Lung (tissue), 12 donors: ENCODE data around the gene SLC38A5. TPM values are rescaled to one million over a fixed set of nuclear protein-coding genes. Genes with fewer than 3 reads are reported as not detected.

ENCODE experiments used
- ATAC-seq: fragments of 200-7000 bp; cut with Tn5 transposase; one replicate; pipeline ENCODE4 v1.9.1; 2020; ENCODE audit warnings: moderate number of reproducible peaks; ENCODE audit not compliant: insufficient read depth, low FRiP score
- DNase-seq, 3 donors: peaks; one replicate each; pipeline ENCODE4 v3.0.0-alpha.2; 2013 to 2017
- H3K27ac ChIP-seq, 2 donors: one replicate each; pipeline ENCODE4 v1.5.1; 2013; ENCODE audit warnings: mild to moderate bottlenecking in 2 of 2, moderate library complexity in 2 of 2, control low read depth in 1 of 2, inconsistent platforms in 1 of 2, low read depth in 1 of 2, low read length in 1 of 2
- H3K27me3 ChIP-seq, 3 donors: one replicate each; pipeline ENCODE4 v1.5.1; 2013; ENCODE audit warnings: low read length in 2 of 3; ENCODE audit not compliant: control insufficient read depth in 3 of 3, insufficient read depth in 3 of 3
- H3K36me3 ChIP-seq, 4 donors: one replicate each; pipeline ENCODE4 v1.5.1; 2013; ENCODE audit warnings: low read length in 4 of 4, mild to moderate bottlenecking in 1 of 4, moderate library complexity in 1 of 4; ENCODE audit not compliant: control insufficient read depth in 4 of 4, insufficient read depth in 4 of 4
- H3K4me1 ChIP-seq, 5 donors: one replicate each; pipeline ENCODE4 v1.5.1; 2013; ENCODE audit warnings: low read length in 5 of 5, mild to moderate bottlenecking in 2 of 5, moderate library complexity in 1 of 5; ENCODE audit not compliant: control insufficient read depth in 5 of 5, insufficient read depth in 5 of 5
- H3K4me3 ChIP-seq: one replicate; pipeline ENCODE4 v1.5.1; 2013; ENCODE audit warnings: mild to moderate bottlenecking, control low read depth, moderate library complexity
- H3K9ac ChIP-seq, 2 donors: one replicate each; pipeline ENCODE4 v1.5.1; 2013; ENCODE audit warnings: low read length in 2 of 2, control low read depth in 1 of 2; ENCODE audit not compliant: insufficient read depth in 1 of 2
- H3K9me3 ChIP-seq, 4 donors: one replicate each; pipeline ENCODE4 v1.5.1; 2013; ENCODE audit warnings: low read length in 3 of 4, mild to moderate bottlenecking in 1 of 4, moderate library complexity in 1 of 4; ENCODE audit not compliant: control insufficient read depth in 4 of 4, insufficient read depth in 3 of 4
- CTCF ChIP-seq: IDR thresholded peaks from 2 replicates; pipeline ENCODE4 v1.5.1; 2012; ENCODE audit warnings: mild to moderate bottlenecking; ENCODE audit errors: control extremely low read depth, extremely low read depth
- WGBS, 2 donors: extraction: QIAGEN DNeasy Blood & Tissue Kit; methylation state at CpG; one replicate each; pipeline ENCODE4 v1.1.7; 2013; 5-methylcytosine and 5-hydroxymethylcytosine counted together
- polyA plus RNA-seq, 2 donors: library from polyadenylated mRNA; stranded (reverse); fragments of 200-250 nt; gene quantifications; one replicate each; pipeline ENCODE4 v1.2.1, GENCODE V29; 2013
- total RNA-seq, 2 donors: library from RNA; depleted of rRNA in 1 of 2; stranded (reverse); fragments of >200 nt in 1 of 2; gene quantifications; one replicate each; pipeline ENCODE4 v1.2.1, GENCODE V29; 2014 to 2021
- donor health status: control.
- donor health status: control.
- donor health status: Bipolar disorder and iron deficiency.
- donor health status: healthy.
- donor health status: DM: yes; HTN: yes; CAD: no.

The SLC38A5 gene
- total and polyA plus RNA-seq, 4 donors, result 15.2 to 80.9 (median 48.0) TPM

GRCh38 chrX:48509619-48510018 is 39.6 kb upstream of the SLC38A5 start:
- peaks cover 0 to 4% (median 0%) of the 10 kb centered on the region in 5 donors for H3K4me1 ChIP-seq
- DNase-seq (no peak), ATAC-seq (no peak)
- H3K36me3 ChIP-seq, result no peaks in the 10 kb centered on the region
- 70 to 76% methylated on average over 9 to 11 of the region's 11 CpGs for WGBS, 2 donors
- peak overlapping the region in 1 of 2 donors; percentile 71 for H3K9ac ChIP-seq
- TF ChIP-seq CTCF, result no peak
- peaks cover 0 to 6% (median 0%) of the 10 kb centered on the region in 4 donors for H3K9me3 ChIP-seq
- peak overlapping the region; percentile 76 for H3K4me3 ChIP-seq
- no peaks in the 10 kb centered on the region for H3K27me3 ChIP-seq
- no peak overlapping the region for H3K27ac ChIP-seq

- no peaks in the 10 kb centered on the region for H3K36me3 ChIP-seq
- peak overlapping the region; percentile 76 for H3K4me3 ChIP-seq
- no peak for ATAC-seq
- peaks cover 0 to 6% (median 0%) of the 10 kb centered on the region in 4 donors for H3K9me3 ChIP-seq
- H3K27ac ChIP-seq, result peak overlapping the region; percentile 73 to 86
- DNase-seq, result no peak
- peak overlapping the region in 1 of 2 donors; percentile 71 for H3K9ac ChIP-seq
- peaks cover 0 to 4% (median 0%) of the 10 kb centered on the region in 5 donors for H3K4me1 ChIP-seq
- no peaks in the 10 kb centered on the region for H3K27me3 ChIP-seq
- whole genome bisulfite sequencing, 2 donors, result 7 to 35% methylated on average over 10 to 16 of the region's 16 CpGs
- no peak for TF ChIP-seq CTCF
These were observed 39.2 kb upstream of the SLC38A5 start for GRCh38 chrX:48509245-48509590.

GRCh38 chrX:48508400-48509244 is 38.6 kb upstream of the SLC38A5 start, which contains the start of gene PORCN:
Gene PORCN (plus strand): TSS chrX:48508992. CDS start chrX:48509821, 829 bp downstream.
- peak within 1 kb of the TSS; percentile 76 for H3K4me3 ChIP-seq
- peak within 1 kb of the TSS; percentile 73 to 86 for H3K27ac ChIP-seq
- peaks cover 0 to 9% (median 0%) of the 10 kb centered on the region in 4 donors for H3K9me3 ChIP-seq
- 1 to 38% methylated on average over 31 to 65 of the region's 65 CpGs for WGBS, 2 donors
- no peak for TF ChIP-seq CTCF
- ATAC-seq, result peak; percentile 93
- no peaks in the 10 kb centered on the region for H3K36me3 ChIP-seq
- DNase-seq, result peak; percentile 69 to 79 (median 75)
- no peaks in the 10 kb centered on the region for H3K27me3 ChIP-seq
- H3K4me1 ChIP-seq, result peaks cover 0 to 4% (median 0%) of the 10 kb centered on the region in 5 donors
- H3K9ac ChIP-seq, result peak within 1 kb of the TSS in 1 of 2 donors; percentile 71
